ENCODE measurements around the gene LNX1. TPM values are rescaled to one million over a fixed set of nuclear protein-coding genes. Genes with fewer than 3 reads are reported as not detected.

Gene LNX1
- polyA plus RNA-seq, 2 of the 4 experiments (the other 2 are of a cell fraction): 0.04 to 0.14 TPM

DNA sequence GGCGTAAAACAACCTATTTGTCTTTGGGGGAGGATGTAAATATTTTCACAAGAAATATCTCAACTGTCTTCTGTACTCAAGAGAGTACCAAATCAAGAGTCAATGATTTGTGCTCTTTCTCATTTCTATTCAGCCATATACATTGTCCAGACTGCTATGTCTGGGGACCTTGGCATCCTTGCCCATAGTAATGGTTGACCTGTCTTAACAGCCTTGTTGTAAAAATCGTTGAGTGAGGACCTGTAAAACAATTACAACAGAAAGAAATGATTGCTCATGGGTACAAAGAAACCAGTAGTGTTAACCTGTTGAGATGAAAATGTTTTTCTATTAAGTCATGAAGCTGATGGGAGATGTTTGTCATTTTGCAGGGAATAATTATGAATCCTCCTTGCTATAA, 56.6 kb downstream of the LNX1 start:
- no peak for ATAC-seq
- TF ChIP-seq TFCP2L1 (CRISPR knock-in tag; IDR thresholded peaks at IDR 0.05): no peak
- TF ChIP-seq KDM5A (IDR thresholded peaks at IDR 0.05): no peak
- TF ChIP-seq RNF2 (IDR thresholded peaks at IDR 0.05; ENCODE audit: borderline replicate concordance, low read depth): no peak
- no peak for TF ChIP-seq HDAC2 (IDR thresholded peaks at IDR 0.05)
- TF ChIP-seq MYC (IDR thresholded peaks at IDR 0.05; ENCODE audit: borderline replicate concordance, low read length): no peak
- no peak for TF ChIP-seq ZSCAN20 (CRISPR knock-in tag; IDR thresholded peaks at IDR 0.05)
- TF ChIP-seq EHMT2 (IDR thresholded peaks at IDR 0.05; ENCODE audit: low read depth): no peak
- no peak for TF ChIP-seq ZNF302 (CRISPR knock-in tag; IDR thresholded peaks at IDR 0.05)
- TF ChIP-seq MAFK (IDR thresholded peaks at IDR 0.05; ENCODE audit: partially characterized antibody): no peak
- no peak for TF ChIP-seq POLR2AphosphoS2 (conservative IDR thresholded peaks at IDR 0.05; ENCODE audit: low read length)
- no peak for TF ChIP-seq ATOH8 (CRISPR knock-in tag; IDR thresholded peaks at IDR 0.05; ENCODE audit: low read depth)
- no peak for TF ChIP-seq CBX8 (IDR thresholded peaks at IDR 0.05)
- TF ChIP-seq HOXA7 (CRISPR knock-in tag; IDR thresholded peaks at IDR 0.05): no peak
- H3K27ac ChIP-seq: no peak overlapping the region
- 41% methylated on average over 2 of the region's 2 CpGs for WGBS (ENCODE audit: missing lambda C conversion rate)
- no peak overlapping the region for H3K4me2 ChIP-seq
- CTCF ChIA-PET: no interaction called here
- H3K9me3 ChIP-seq: no peaks in the 10 kb centered on the region
- POLR2A ChIA-PET: no interaction called here
- no peak overlapping the region for H3K4me3 ChIP-seq
- no peaks in the 10 kb centered on the region for H3K4me1 ChIP-seq
- DNase-seq (ENCODE audit: low read depth in 1 of 2, low spot score in 1 of 2): no peak
- no peak for FAIRE-seq

DNA sequence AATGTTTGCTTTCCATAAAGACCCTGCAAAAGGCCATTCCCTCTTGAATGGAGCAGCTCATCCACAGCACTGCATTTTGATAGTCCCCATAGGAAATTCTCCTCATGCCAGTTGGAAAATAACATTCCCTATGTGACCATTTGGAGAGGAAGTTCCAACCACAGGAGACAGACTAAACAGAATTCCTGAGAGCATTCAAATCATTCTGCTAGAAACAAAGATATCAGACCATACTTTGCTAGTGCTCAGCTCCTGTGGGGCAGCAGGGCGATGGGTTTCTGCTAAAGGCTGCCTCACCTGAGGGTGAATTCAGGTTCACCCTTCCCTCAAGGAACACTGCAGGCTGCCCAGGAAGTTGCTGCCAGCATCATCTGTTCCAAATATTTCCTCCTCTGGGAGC, 58.8 kb downstream of the LNX1 start:
- ATAC-seq (no peak), DNase-seq (ENCODE audit: low read depth in 1 of 2, low spot score in 1 of 2) (no peak), FAIRE-seq (no peak)
- 38% methylated on average over 1 of the region's 1 CpG for WGBS (ENCODE audit: missing lambda C conversion rate)
- no peak overlapping the region for H3K4me2 ChIP-seq
- H3K27ac ChIP-seq: no peak overlapping the region
- ChIA-PET CTCF (interaction anchor here (1.1 kb wide), 2 partner anchors 16 to 701 kb away, joined by 3 read pairs; no protein-coding TSS in a partner anchor), POLR2A (no interaction called here)
- no peak for TF ChIP-seq JUN (IDR thresholded peaks at IDR 0.05)
- TF ChIP-seq, protein P1, sequence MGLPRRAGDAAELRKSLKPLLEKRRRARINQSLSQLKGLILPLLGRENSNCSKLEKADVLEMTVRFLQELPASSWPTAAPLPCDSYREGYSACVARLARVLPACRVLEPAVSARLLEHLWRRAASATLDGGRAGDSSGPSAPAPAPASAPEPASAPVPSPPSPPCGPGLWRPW (IDR thresholded peaks at IDR 0.05): no peak
- TF ChIP-seq FOSL2 (IDR thresholded peaks at IDR 0.05): no peak
- no peak for TF ChIP-seq FOSL2 (CRISPR knock-in tag; IDR thresholded peaks at IDR 0.05)
- TF ChIP-seq ZSCAN20 (CRISPR knock-in tag; IDR thresholded peaks at IDR 0.05): no peak
- TF ChIP-seq E2F6 (IDR thresholded peaks at IDR 0.05; ENCODE audit: borderline replicate concordance, low read depth): no peak
- TF ChIP-seq KDM5A (IDR thresholded peaks at IDR 0.05): no peak
- no peak for TF ChIP-seq TFCP2L1 (CRISPR knock-in tag; IDR thresholded peaks at IDR 0.05)
- no peak for TF ChIP-seq HMGXB4 (CRISPR knock-in tag; IDR thresholded peaks at IDR 0.05; ENCODE audit: borderline replicate concordance)
- TF ChIP-seq EP300 (IDR thresholded peaks at IDR 0.05): no peak
- TF ChIP-seq CHD4 (IDR thresholded peaks at IDR 0.05; ENCODE audit: borderline replicate concordance): no peak
- H3K4me1 ChIP-seq: no peaks in the 10 kb centered on the region
- no peak overlapping the region for H3K4me3 ChIP-seq
- H3K9me3 ChIP-seq: no peaks in the 10 kb centered on the region

DNA sequence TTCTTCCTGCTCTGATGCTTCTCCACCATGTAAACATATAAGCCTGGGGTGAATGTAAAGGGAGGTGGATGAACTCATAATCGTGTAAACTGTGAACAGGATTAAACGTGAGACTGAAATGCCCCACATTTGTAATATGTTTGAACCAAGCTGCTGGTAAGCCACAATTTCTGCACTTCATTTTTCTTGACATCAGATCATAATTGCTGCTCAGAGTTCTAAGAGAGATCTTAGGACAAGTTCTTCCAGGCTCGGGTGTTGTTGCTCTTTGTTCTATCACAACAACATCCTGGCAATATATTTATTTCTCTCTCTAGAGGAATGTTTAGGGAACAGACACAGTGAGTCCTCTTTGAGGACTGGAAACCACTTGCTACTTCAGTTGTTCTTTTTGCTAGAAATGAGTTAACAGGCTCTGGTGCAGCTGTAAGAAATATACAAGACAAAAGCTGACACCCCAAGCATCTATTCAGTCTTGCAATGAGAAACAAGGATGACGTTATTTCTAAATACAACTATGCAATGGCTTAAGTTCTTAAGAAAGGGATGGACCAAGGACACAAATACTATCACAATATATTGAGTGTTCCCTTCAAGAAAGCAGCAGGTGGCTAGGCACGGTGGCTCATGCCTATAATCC, 59.6 kb downstream of the LNX1 start:
- H3K4me1 ChIP-seq: no peaks in the 10 kb centered on the region
- no peak overlapping the region for H3K4me3 ChIP-seq
- FAIRE-seq (no peak), ATAC-seq (no peak), DNase-seq (ENCODE audit: low read depth in 1 of 2, low spot score in 1 of 2) (no peak)
- 54% methylated on average over 5 of the region's 5 CpGs for whole genome bisulfite sequencing (ENCODE audit: missing lambda C conversion rate)
- ChIA-PET POLR2A (no interaction called here), CTCF (interaction anchor here (0.6 to 1.2 kb wide), 2 partner anchors 16 to 252 kb away, joined by 3 to 4 read pairs; no protein-coding TSS in a partner anchor)
- no peaks in the 10 kb centered on the region for H3K9me3 ChIP-seq
- H3K4me2 ChIP-seq: no peak overlapping the region
- no peak overlapping the region for H3K27ac ChIP-seq
- no peak for TF ChIP-seq FOSB (CRISPR knock-in tag; IDR thresholded peaks at IDR 0.05)
- TF ChIP-seq, protein P2, sequence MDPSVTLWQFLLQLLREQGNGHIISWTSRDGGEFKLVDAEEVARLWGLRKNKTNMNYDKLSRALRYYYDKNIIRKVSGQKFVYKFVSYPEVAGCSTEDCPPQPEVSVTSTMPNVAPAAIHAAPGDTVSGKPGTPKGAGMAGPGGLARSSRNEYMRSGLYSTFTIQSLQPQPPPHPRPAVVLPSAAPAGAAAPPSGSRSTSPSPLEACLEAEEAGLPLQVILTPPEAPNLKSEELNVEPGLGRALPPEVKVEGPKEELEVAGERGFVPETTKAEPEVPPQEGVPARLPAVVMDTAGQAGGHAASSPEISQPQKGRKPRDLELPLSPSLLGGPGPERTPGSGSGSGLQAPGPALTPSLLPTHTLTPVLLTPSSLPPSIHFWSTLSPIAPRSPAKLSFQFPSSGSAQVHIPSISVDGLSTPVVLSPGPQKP (IDR thresholded peaks at IDR 0.05; ENCODE audit: low read depth, low read length): no peak
- no peak for TF ChIP-seq SMC3 (IDR thresholded peaks at IDR 0.05)
- TF ChIP-seq HMGXB4 (CRISPR knock-in tag; IDR thresholded peaks at IDR 0.05; ENCODE audit: borderline replicate concordance): no peak
- no peak for TF ChIP-seq NPAS2 (CRISPR knock-in tag; IDR thresholded peaks at IDR 0.05; ENCODE audit: borderline replicate concordance)
- TF ChIP-seq CBX8 (IDR thresholded peaks at IDR 0.05): no peak
- TF ChIP-seq HDAC2 (IDR thresholded peaks at IDR 0.05): no peak
- TF ChIP-seq CHD4 (IDR thresholded peaks at IDR 0.05; ENCODE audit: borderline replicate concordance): no peak
- TF ChIP-seq POLR2A (IDR thresholded peaks at IDR 0.05; ENCODE audit: low read length): no peak
- no peak for TF ChIP-seq HOXB13 (CRISPR knock-in tag; IDR thresholded peaks at IDR 0.05; ENCODE audit: low read depth)
